ENCODE measurements around the gene UNC93B1. TPM values are rescaled to one million over a fixed set of nuclear protein-coding genes. Genes with fewer than 3 reads are reported as not detected.

UNC93B1 gene
- total and polyA plus RNA-seq, 2 donors (not counting 1 experiment from before 2014, with no cell fraction given), result 15.7 to 20.0 TPM

- DNase-seq (ENCODE audit: low read depth in 2 of 2), result no peak
- H3K27ac ChIP-seq (ENCODE audit: insufficient read depth, low read length), result no peak overlapping the region
- H3K9me3 ChIP-seq (ENCODE audit: control insufficient read depth, insufficient read depth, low read depth, low read length), result no peaks in the 10 kb centered on the region
- H2AFZ ChIP-seq (ENCODE audit: low read length), result no peak overlapping the region
- no peaks in the 10 kb centered on the region for H3K27me3 ChIP-seq (ENCODE audit: control insufficient read depth, insufficient read depth, low read length)
- no peak overlapping the region for H3K4me3 ChIP-seq (replicated peaks in 1 of 4; ENCODE audit: control extremely low read depth in 1 of 4, insufficient read depth in 1 of 4, low read depth in 3 of 4, low read length in 4 of 4)
- H3K4me1 ChIP-seq (ENCODE audit: control insufficient read depth, extremely low read depth, insufficient read depth, low read length), result no peaks in the 10 kb centered on the region
- no peak overlapping the region for H3K9ac ChIP-seq (ENCODE audit: insufficient read depth, low read length)
- TF ChIP-seq EZH2 (IDR thresholded peaks at IDR 0.05; ENCODE audit: low read length, missing control alignments), result no peak
- no peak for TF ChIP-seq CTCF (conservative IDR thresholded peaks at IDR 0.05 in 1 of 2, IDR thresholded peaks at IDR 0.05 in 1 of 2; ENCODE audit: low read depth in 1 of 2, low read length in 2 of 2)
- H3K36me3 ChIP-seq (ENCODE audit: control insufficient read depth, insufficient read depth, low read length), result peaks cover 36% of the 10 kb centered on the region
- H4K20me1 ChIP-seq (ENCODE audit: control insufficient read depth, extremely low read depth, insufficient read depth, low read length), result no peaks in the 10 kb centered on the region
- no peaks in the 10 kb centered on the region for H3K79me2 ChIP-seq (ENCODE audit: control insufficient read depth, insufficient read depth, low read length)
- H3K4me2 ChIP-seq (ENCODE audit: extremely low read depth, insufficient read depth, low read length), result no peak overlapping the region
Observed at GRCh38 chr11:68051191-68052136, 47.6 kb upstream of the UNC93B1 start.

- Histone ChIP-seq H3K36me3 (ENCODE audit: control insufficient read depth, insufficient read depth, low read length) (peaks cover 39% of the 10 kb centered on the region), H3K27me3 (ENCODE audit: control insufficient read depth, insufficient read depth, low read length) (no peaks in the 10 kb centered on the region)
- TF ChIP-seq CTCF (conservative IDR thresholded peaks at IDR 0.05 in 1 of 2, IDR thresholded peaks at IDR 0.05 in 1 of 2; ENCODE audit: low read depth in 1 of 2, low read length in 2 of 2), result no peak
- TF ChIP-seq EZH2 (IDR thresholded peaks at IDR 0.05; ENCODE audit: low read length, missing control alignments), result no peak
Observed at GRCh38 chr11:68050371-68050841, 46.5 kb upstream of the UNC93B1 start.

GRCh38 chr11:68049509-68050370 lies 45.8 kb upstream of the UNC93B1 start:
- peaks cover 43% of the 10 kb centered on the region for H3K36me3 ChIP-seq (ENCODE audit: control insufficient read depth, insufficient read depth, low read length)

More at GRCh38 chr11:68050371-68050841, 46.5 kb upstream of the UNC93B1 start:
- Histone ChIP-seq H3K79me2 (ENCODE audit: control insufficient read depth, insufficient read depth, low read length) (no peaks in the 10 kb centered on the region), H3K27ac (ENCODE audit: insufficient read depth, low read length) (no peak overlapping the region), H3K9me3 (ENCODE audit: control insufficient read depth, insufficient read depth, low read depth, low read length) (no peaks in the 10 kb centered on the region), H3K4me3 (replicated peaks in 1 of 4; ENCODE audit: control extremely low read depth in 1 of 4, insufficient read depth in 1 of 4, low read depth in 3 of 4, low read length in 4 of 4) (no peak overlapping the region), H3K4me1 (ENCODE audit: control insufficient read depth, extremely low read depth, insufficient read depth, low read length) (no peaks in the 10 kb centered on the region), H3K4me2 (ENCODE audit: extremely low read depth, insufficient read depth, low read length) (no peak overlapping the region), H4K20me1 (ENCODE audit: control insufficient read depth, extremely low read depth, insufficient read depth, low read length) (no peaks in the 10 kb centered on the region), H3K9ac (ENCODE audit: insufficient read depth, low read length) (no peak overlapping the region), H2AFZ (ENCODE audit: low read length) (no peak overlapping the region)
- DNase-seq (ENCODE audit: low read depth in 2 of 2), result no peak

More at GRCh38 chr11:68049509-68050370, 45.8 kb upstream of the UNC93B1 start:
- DNase-seq (ENCODE audit: low read depth in 2 of 2), result peak in 1 of 2 donors; percentile 41
- no peak overlapping the region for H3K9ac ChIP-seq (ENCODE audit: insufficient read depth, low read length)
- no peaks in the 10 kb centered on the region for H4K20me1 ChIP-seq (ENCODE audit: control insufficient read depth, extremely low read depth, insufficient read depth, low read length)
- no peak overlapping the region for H3K4me2 ChIP-seq (ENCODE audit: extremely low read depth, insufficient read depth, low read length)
- no peak overlapping the region for H3K27ac ChIP-seq (ENCODE audit: insufficient read depth, low read length)
- H2AFZ ChIP-seq (ENCODE audit: low read length), result no peak overlapping the region
- H3K9me3 ChIP-seq (ENCODE audit: control insufficient read depth, insufficient read depth, low read depth, low read length), result no peaks in the 10 kb centered on the region
- H3K4me1 ChIP-seq (ENCODE audit: control insufficient read depth, extremely low read depth, insufficient read depth, low read length), result no peaks in the 10 kb centered on the region
- no peak overlapping the region for H3K4me3 ChIP-seq (replicated peaks in 1 of 4; ENCODE audit: control extremely low read depth in 1 of 4, insufficient read depth in 1 of 4, low read depth in 3 of 4, low read length in 4 of 4)
- TF ChIP-seq EZH2 (IDR thresholded peaks at IDR 0.05; ENCODE audit: low read length, missing control alignments) (no peak), CTCF (conservative IDR thresholded peaks at IDR 0.05 in 1 of 2, IDR thresholded peaks at IDR 0.05 in 1 of 2; ENCODE audit: low read depth in 1 of 2, low read length in 2 of 2) (no peak)
- H3K79me2 ChIP-seq (ENCODE audit: control insufficient read depth, insufficient read depth, low read length), result no peaks in the 10 kb centered on the region
- H3K27me3 ChIP-seq (ENCODE audit: control insufficient read depth, insufficient read depth, low read length), result no peaks in the 10 kb centered on the region

Measured in fibroblast of lung (primary cell).